Esophagus squamous epithelium (tissue), 5 donors: ENCODE measurements around the gene GPX4. TPM values are rescaled to one million over a fixed set of nuclear protein-coding genes. Genes with fewer than 3 reads are reported as not detected.

ENCODE experiments used
- DNase-seq: peaks from one replicate; lab custom pipeline; 2025; lab: John Stamatoyannopoulos, UW
- H3K27ac ChIP-seq, 4 donors: fragments of 200-600 bp; sonication (generic); one replicate each; pipeline ENCODE4 v1.5.1; 2016 to 2019; ENCODE audit warnings: mild to moderate bottlenecking in 1 of 4
- H3K27me3 ChIP-seq, 4 donors: fragments of 200-600 bp; sonication (generic); 1 replicate in 3 of 4; 2 replicates in 1 of 4; pipeline versions ENCODE4 v1.5.1 to v1.6.0; 2017 to 2021; ENCODE audit warnings: antibody characterized with exemption in 1 of 4
- H3K36me3 ChIP-seq, 3 donors: fragments of 200-600 bp; sonication (generic); one replicate each; pipeline ENCODE4 v1.5.1; 2016 to 2019
- H3K4me1 ChIP-seq, 3 donors: fragments of 200-600 bp; sonication (generic); one replicate each; pipeline ENCODE4 v1.5.1; 2017 to 2019
- H3K4me3 ChIP-seq, 4 donors: fragments of 200-600 bp; sonication (generic); 1 replicate in 3 of 4; 2 replicates in 1 of 4; pipeline ENCODE4 v1.5.1; 2016 to 2019; ENCODE audit warnings: mild to moderate bottlenecking in 2 of 4, moderate library complexity in 1 of 4
- H3K9me3 ChIP-seq, 3 donors: fragments of 200-600 bp; sonication (generic); one replicate each; pipeline ENCODE4 v1.5.1; 2016 to 2019
- POLR2A ChIP-seq, 4 donors: fragments of 450-650 bp; IDR thresholded peaks; one replicate each; pipeline ENCODE4 v1.6.1; 2017; ENCODE audit warnings: antibody characterized with exemption in 4 of 4, mild to moderate bottlenecking in 4 of 4, moderate library complexity in 3 of 4
- WGBS, 2 donors: methylation state at CpG; one replicate each; pipeline ENCODE4 v1.1.5; 2018; 5-methylcytosine and 5-hydroxymethylcytosine counted together
- intact Hi-C: fragments of 100-400 bp; cut with DNase I; formaldehyde crosslinking; loops from one replicate; pipeline ENCODE4 v1.15.0; 2022
- total RNA-seq, 4 donors: library from RNA; depleted of rRNA; stranded (reverse); fragments of >200 nt; gene quantifications; one replicate each; pipeline ENCODE4 v1.1.0, GENCODE V29; 2016
- TF ChIP-seq, protein P1 (sequence below), 6 experiments: fragments of 450-650 bp in 4 of 6; fragments of 200-600 bp in 2 of 6; sonication (generic) in 2 of 6; IDR thresholded peaks; one replicate each; pipeline ENCODE4 v1.5.1; 2016 to 2019; ENCODE audit warnings: antibody characterized with exemption in 6 of 6, mild to moderate bottlenecking in 4 of 6, moderate library complexity in 4 of 6
- donor health status: DM: yes; HTN: yes; CAD: no.

The GPX4 gene
- total RNA-seq, 4 donors from 2014 or later: 108 to 405 (median 244) TPM

DNA sequence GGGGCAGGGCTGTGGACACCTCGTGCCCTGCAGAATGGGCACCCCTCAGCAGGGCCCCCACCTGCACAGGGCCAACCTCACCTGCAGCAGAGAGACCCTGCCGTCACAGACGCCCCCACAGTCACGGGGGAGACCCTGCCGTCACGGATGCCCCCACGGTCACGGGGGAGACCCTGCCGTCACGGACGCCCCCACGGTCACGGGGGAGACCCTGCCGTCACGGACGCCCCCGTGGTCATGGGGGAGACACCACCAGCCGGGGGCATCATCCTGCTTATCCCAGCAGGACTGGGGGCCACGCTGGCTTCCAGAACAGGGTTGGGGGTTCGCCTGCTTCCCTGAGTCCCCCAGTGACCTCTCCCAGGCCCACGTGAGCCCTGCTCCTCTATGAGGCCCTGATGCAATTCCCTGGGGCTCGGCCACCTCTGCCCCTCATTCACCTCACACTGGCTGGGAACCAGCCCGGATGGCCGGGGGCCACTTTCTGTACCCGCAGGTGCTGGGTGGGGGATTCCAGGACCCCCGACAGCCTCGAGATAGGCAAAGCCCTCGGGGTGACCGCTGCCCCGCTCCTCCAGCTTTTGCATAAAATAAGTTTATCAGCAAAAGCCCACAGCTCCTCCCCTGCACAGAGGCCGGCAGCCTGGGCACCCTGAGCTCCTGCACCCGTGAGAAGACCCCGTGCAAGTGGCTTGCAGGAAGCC, 46.7 kb downstream of the GPX4 start:
- peaks cover 14 to 82% (median 18%) of the 10 kb centered on the region in 3 donors for H3K36me3 ChIP-seq
- peaks cover 42 to 81% (median 47%) of the 10 kb centered on the region in 3 donors for H3K4me1 ChIP-seq
- WGBS, 2 donors: 95 to 100% methylated on average over 2 to 8 of the region's 33 CpGs
- intact Hi-C loops: no loop called here
- no peak for DNase-seq
- H3K27me3 ChIP-seq: no peaks in the 10 kb centered on the region
- peak overlapping the region; percentile 64 to 89 (median 74) for H3K27ac ChIP-seq
- no peaks in the 10 kb centered on the region for H3K9me3 ChIP-seq
- H3K4me3 ChIP-seq: no peak overlapping the region
- TF ChIP-seq, protein P1, sequence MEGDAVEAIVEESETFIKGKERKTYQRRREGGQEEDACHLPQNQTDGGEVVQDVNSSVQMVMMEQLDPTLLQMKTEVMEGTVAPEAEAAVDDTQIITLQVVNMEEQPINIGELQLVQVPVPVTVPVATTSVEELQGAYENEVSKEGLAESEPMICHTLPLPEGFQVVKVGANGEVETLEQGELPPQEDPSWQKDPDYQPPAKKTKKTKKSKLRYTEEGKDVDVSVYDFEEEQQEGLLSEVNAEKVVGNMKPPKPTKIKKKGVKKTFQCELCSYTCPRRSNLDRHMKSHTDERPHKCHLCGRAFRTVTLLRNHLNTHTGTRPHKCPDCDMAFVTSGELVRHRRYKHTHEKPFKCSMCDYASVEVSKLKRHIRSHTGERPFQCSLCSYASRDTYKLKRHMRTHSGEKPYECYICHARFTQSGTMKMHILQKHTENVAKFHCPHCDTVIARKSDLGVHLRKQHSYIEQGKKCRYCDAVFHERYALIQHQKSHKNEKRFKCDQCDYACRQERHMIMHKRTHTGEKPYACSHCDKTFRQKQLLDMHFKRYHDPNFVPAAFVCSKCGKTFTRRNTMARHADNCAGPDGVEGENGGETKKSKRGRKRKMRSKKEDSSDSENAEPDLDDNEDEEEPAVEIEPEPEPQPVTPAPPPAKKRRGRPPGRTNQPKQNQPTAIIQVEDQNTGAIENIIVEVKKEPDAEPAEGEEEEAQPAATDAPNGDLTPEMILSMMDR (IDR thresholded peaks at IDR 0.05): no peak
- no peak for TF ChIP-seq POLR2A (IDR thresholded peaks at IDR 0.05)

DNA sequence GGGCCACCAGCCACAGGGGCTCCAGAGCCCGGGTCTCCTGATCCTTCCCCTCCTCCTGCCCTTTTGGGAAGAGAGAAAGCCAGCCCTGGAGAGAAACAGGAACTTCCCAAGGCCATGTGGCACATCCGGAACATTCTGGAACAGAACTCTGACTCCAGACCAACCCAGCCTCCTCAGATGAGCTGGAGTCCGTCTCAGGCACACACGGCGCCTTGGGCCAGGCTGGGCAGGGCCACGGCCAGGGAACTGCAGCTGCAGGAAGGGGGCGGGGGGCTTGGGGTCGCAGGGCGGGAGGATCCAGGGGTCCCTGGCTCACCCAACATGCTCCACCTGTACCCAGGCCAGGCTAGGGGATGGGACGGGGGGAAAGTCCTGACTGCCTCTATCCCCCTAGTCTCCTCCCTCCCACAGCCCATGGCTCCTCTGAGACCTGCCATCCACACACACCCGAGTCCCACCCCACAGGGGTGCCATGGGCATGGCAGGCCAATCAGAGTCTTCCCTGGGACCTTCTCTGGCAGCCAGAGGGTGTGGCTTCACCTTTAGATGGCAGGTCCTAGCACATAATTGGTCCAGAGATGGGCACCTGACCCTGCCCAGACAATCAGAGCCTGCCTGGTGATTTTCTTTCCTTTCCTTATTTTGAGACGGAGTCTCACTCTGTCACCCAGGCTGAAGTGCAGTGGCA, 47.4 kb downstream of the GPX4 start:
- DNase-seq: no peak
- H3K4me1 ChIP-seq: peaks cover 49 to 88% (median 54%) of the 10 kb centered on the region in 3 donors

DNA sequence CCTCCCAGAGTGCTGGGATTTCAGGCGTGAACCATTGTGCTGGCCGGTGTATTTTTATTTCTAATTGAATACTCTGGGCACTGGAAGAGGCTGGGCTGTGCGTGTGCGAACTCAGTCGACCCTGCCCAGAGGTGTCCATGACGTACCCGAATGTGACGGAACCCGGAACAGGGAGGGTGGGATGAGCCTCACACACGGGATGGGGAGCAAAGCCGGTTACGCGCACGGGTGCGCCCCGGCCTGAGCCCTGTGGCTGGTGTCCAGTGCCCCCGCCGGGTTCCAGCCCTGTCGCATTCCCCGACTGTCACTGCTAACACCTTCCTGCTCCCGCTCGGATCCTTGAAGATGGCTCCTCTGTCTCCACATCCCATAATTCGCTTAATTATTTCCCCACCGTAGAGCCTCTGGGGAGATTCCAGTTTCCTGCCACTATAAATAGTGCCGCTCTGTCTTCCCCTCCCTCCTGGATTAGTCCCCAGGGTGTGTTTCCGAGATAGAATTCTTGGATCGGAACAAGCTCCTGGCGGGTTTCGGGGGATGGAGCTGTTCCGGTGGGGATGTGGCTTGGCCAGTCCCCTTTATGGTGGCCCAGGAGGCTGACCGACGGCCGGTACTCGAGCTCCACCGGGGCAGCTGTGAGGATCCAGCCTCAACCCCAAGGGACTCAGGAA, 48.3 kb downstream of the GPX4 start:
- Histone ChIP-seq H3K27me3 (no peaks in the 10 kb centered on the region), H3K4me3 (peak overlapping the region in 1 of 4 donors; percentile 47), H3K36me3 (peaks cover 4 to 71% (median 13%) of the 10 kb centered on the region in 3 donors), H3K9me3 (no peaks in the 10 kb centered on the region), H3K4me1 (peaks cover 46 to 93% (median 63%) of the 10 kb centered on the region in 3 donors), H3K27ac (peak overlapping the region; percentile 64 to 89 (median 74))
- no peak for DNase-seq
- WGBS, 2 donors: 69 to 85% methylated on average over 13 to 22 of the region's 35 CpGs
- intact Hi-C loops: no loop called here
- no peak for TF ChIP-seq POLR2A (IDR thresholded peaks at IDR 0.05)
- TF ChIP-seq, protein P1 (IDR thresholded peaks at IDR 0.05): no peak

More for the DNA sequence above, 47.4 kb downstream of the GPX4 start:
- no peaks in the 10 kb centered on the region for H3K9me3 ChIP-seq
- peak overlapping the region; percentile 64 to 89 (median 74) for H3K27ac ChIP-seq
- no peak for TF ChIP-seq POLR2A (IDR thresholded peaks at IDR 0.05)
- TF ChIP-seq, protein P1 (IDR thresholded peaks at IDR 0.05): no peak
- peak overlapping the region in 1 of 4 donors; percentile 47 for H3K4me3 ChIP-seq
- WGBS, 2 donors: 77 to 100% methylated on average over 1 of the region's 12 CpGs
- peaks cover 8 to 75% (median 15%) of the 10 kb centered on the region in 3 donors for H3K36me3 ChIP-seq
- intact Hi-C loops: no loop called here
- no peaks in the 10 kb centered on the region for H3K27me3 ChIP-seq

DNA sequence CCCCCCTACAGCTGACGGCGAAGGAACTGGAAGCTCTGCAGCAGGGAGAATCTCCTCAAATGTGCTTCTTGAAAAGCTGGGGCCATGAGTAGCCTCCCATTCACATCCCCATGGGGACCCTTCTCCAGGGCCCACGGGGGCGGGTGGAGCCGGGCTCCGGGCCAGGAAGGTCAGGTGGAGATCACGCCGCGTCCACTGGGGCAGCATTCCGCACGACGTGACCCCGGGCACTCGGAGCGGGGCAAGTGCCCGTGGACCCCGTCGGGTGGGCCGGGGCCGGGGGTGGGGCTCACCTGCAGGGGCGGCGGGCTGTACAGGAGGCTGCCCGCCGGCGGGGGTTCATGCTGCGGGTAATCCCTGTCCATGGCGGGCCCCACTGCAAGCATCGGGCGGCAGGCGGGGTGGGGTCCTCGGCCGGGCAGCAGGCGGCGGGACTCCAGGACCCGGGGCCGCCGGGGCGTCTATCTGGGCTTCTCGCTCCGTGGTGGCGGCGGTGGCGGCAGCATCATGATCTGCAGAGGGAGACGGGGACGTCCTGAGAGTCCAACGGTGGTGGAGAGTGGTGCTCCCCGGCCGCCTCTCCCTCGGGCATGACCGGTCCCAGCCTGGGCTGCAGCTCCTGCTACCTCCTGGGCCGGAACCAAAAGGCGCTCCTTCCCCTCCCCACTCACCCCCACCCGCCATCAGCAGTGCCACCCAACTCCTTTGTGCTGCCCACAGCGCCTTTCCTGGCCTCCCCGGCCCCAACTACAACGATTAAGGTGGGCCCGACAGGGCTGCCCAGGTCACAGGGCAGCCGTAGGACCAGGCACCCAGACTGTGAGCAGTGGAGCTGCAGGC, 50.3 kb downstream of the GPX4 start:
- TF ChIP-seq POLR2A (IDR thresholded peaks at IDR 0.05): no peak
- TF ChIP-seq, protein P1 (IDR thresholded peaks at IDR 0.05): no peak
- intact Hi-C loops: no loop called here

More for the DNA sequence above, 50.3 kb downstream of the GPX4 start:
- Histone ChIP-seq H3K4me3 (peak overlapping the region; percentile 4 to 63 (median 28)), H3K4me1 (peaks cover 35 to 96% (median 63%) of the 10 kb centered on the region in 3 donors), H3K36me3 (peaks cover 3 to 76% (median 5%) of the 10 kb centered on the region in 3 donors), H3K27ac (peak overlapping the region; percentile 91 to 98 (median 92)), H3K9me3 (no peaks in the 10 kb centered on the region), H3K27me3 (no peaks in the 10 kb centered on the region)
- 86 to 92% methylated on average over 2 to 13 of the region's 58 CpGs for WGBS, 2 donors
- no peak for DNase-seq
